PC-9 (cell line): ENCODE measurements around the gene SERPINA12. TPM values are rescaled to one million over a fixed set of nuclear protein-coding genes. Genes with fewer than 3 reads are reported as not detected.

Experiments used
- BruUV-seq: library from RNA; stranded (reverse); fragments of 400-500 nt; replicated peaks from 2 replicates; lab custom pipeline; 2021; lab: Mats Ljungman, UMichigan
- CTCF ChIA-PET: fragments of 300-600 bp; sonication (Branson Sonifier 250); formaldehyde crosslinking; loops from one replicate; lab custom pipeline; 2022; ENCODE audit warnings: antibody characterized with exemption; lab: Charles Lee
- POLR2A ChIA-PET: fragments of 300-600 bp; sonication (Branson Sonifier 250); formaldehyde crosslinking; loops from one replicate; lab custom pipeline; 2022; ENCODE audit warnings: antibody characterized with exemption; ENCODE audit not compliant: unreplicated experiment; lab: Charles Lee
- DNase-seq, 2 experiments: peaks; one replicate each; pipeline versions ENCODE4 v3.0.0 to v3.0.0-alpha.2; 2015 to 2022; ENCODE audit warnings: mixed read lengths in 1 of 2
- H2AFZ ChIP-seq: fragments of 200-600 bp; sonication (generic); 2 replicates; pipeline ENCODE4 v1.8.1; 2017; ENCODE audit warnings: antibody characterized with exemption
- H3F3A ChIP-seq: fragments of 200-600 bp; sonication (generic); 2 replicates; pipeline ENCODE4 v1.8.1; 2017; ENCODE audit warnings: antibody characterized with exemption, mild to moderate bottlenecking, low read depth; ENCODE audit not compliant: insufficient read depth
- H3K27ac ChIP-seq: fragments of 200-600 bp; sonication (generic); 2 replicates; pipeline ENCODE4 v1.6.1; 2016; ENCODE audit warnings: mixed run types
- H3K27me3 ChIP-seq: fragments of 200-600 bp; sonication (generic); 2 replicates; pipeline ENCODE4 v1.6.1; 2016; ENCODE audit warnings: low read depth, mixed run types; ENCODE audit not compliant: insufficient read depth
- H3K36me3 ChIP-seq: fragments of 200-600 bp; sonication (generic); 2 replicates; pipeline ENCODE4 v1.6.1; 2016; ENCODE audit warnings: low read depth, mixed run types
- H3K4me1 ChIP-seq: fragments of 200-600 bp; sonication (generic); replicated peaks from 2 replicates; pipeline ENCODE4 v1.6.1; 2016; ENCODE audit warnings: mixed run types; ENCODE audit not compliant: insufficient read depth
- H3K4me2 ChIP-seq: fragments of 200-600 bp; sonication (generic); 2 replicates; pipeline ENCODE4 v1.6.1; 2017; ENCODE audit warnings: mixed run types
- H3K4me3 ChIP-seq: fragments of 200-600 bp; sonication (generic); 2 replicates; pipeline ENCODE4 v1.6.1; 2016; ENCODE audit warnings: mixed run types
- H3K79me2 ChIP-seq: fragments of 200-600 bp; sonication (generic); 2 replicates; pipeline ENCODE4 v1.6.1; 2017; ENCODE audit warnings: low read depth, mixed run types
- H3K9me2 ChIP-seq: fragments of 200-600 bp; sonication (generic); 2 replicates; pipeline ENCODE4 v1.8.1; 2017; ENCODE audit warnings: mild to moderate bottlenecking; ENCODE audit not compliant: insufficient read depth
- H3K9me3 ChIP-seq: fragments of 200-600 bp; sonication (generic); 2 replicates; pipeline ENCODE4 v1.8.1; 2016; ENCODE audit warnings: low read depth; ENCODE audit not compliant: insufficient read depth
- H4K20me1 ChIP-seq: fragments of 200-600 bp; sonication (generic); 2 replicates; pipeline ENCODE4 v1.8.1; 2017; ENCODE audit not compliant: insufficient read depth
- CTCF ChIP-seq: fragments of 200-600 bp; sonication (generic); conservative IDR thresholded peaks from 2 replicates; pipeline ENCODE4 v1.6.1; 2017; ENCODE audit warnings: mixed run types, antibody characterized with exemption, mild to moderate bottlenecking, moderate library complexity
- EZH2 ChIP-seq: fragments of 200-600 bp; sonication (generic); IDR thresholded peaks from 2 replicates; pipeline ENCODE4 v1.8.0; 2017; ENCODE audit warnings: antibody characterized with exemption, low read depth
- intact Hi-C: fragments of 100-400 bp; cut with micrococcal nuclease; formaldehyde crosslinking; loops from one replicate; pipeline ENCODE4 v1.10.0; 2022; ENCODE audit not compliant: unreplicated experiment
- total RNA-seq: library from RNA; stranded (reverse); gene quantifications from 2 replicates; pipeline ENCODE4 v1.2.3, GENCODE V29; 2021

Gene SERPINA12
- total RNA-seq, 1 experiment from 2014 or later, result not detected

GRCh38 chr14:94449930-94450329 lies 59.3 kb downstream of the SERPINA12 start:
- no peak overlapping the region for H3K4me2 ChIP-seq
- BruUV-seq, result no TSS peak
- CTCF ChIA-PET, result no interaction called here

GRCh38 chr14:94448071-94448808 lies 61.0 kb downstream of the SERPINA12 start:
- ChIA-PET CTCF (no interaction called here), POLR2A (no interaction called here)
- H3K27me3 ChIP-seq, result no peaks in the 10 kb centered on the region
- no peaks in the 10 kb centered on the region for H3K9me3 ChIP-seq
- H3F3A ChIP-seq, result no peaks in the 10 kb centered on the region
- BruUV-seq, result no TSS peak
- H3K4me1 ChIP-seq, result no peaks in the 10 kb centered on the region
- no peak for TF ChIP-seq CTCF
- no peak for TF ChIP-seq EZH2
- no peak for DNase-seq
- no peak overlapping the region for H2AFZ ChIP-seq
- H3K36me3 ChIP-seq, result no peaks in the 10 kb centered on the region
- H3K4me3 ChIP-seq, result no peak overlapping the region
- no peak overlapping the region for H3K4me2 ChIP-seq
- H3K79me2 ChIP-seq, result no peaks in the 10 kb centered on the region
- H3K27ac ChIP-seq, result no peak overlapping the region
- H4K20me1 ChIP-seq, result no peaks in the 10 kb centered on the region
- no peaks in the 10 kb centered on the region for H3K9me2 ChIP-seq
- intact Hi-C loops, result no loop called here

More at GRCh38 chr14:94449930-94450329, 59.3 kb downstream of the SERPINA12 start:
- no peaks in the 10 kb centered on the region for H4K20me1 ChIP-seq
- H3K4me1 ChIP-seq, result no peaks in the 10 kb centered on the region
- H3K4me3 ChIP-seq, result no peak overlapping the region
- POLR2A ChIA-PET, result no interaction called here
- no peak for TF ChIP-seq EZH2
- TF ChIP-seq CTCF, result no peak
- no peaks in the 10 kb centered on the region for H3K9me3 ChIP-seq
- H3K36me3 ChIP-seq, result no peaks in the 10 kb centered on the region
- H3K9me2 ChIP-seq, result no peaks in the 10 kb centered on the region
- no peak overlapping the region for H2AFZ ChIP-seq
- H3K79me2 ChIP-seq, result no peaks in the 10 kb centered on the region
- intact Hi-C loops, result no loop called here
- DNase-seq, result no peak
- H3K27ac ChIP-seq, result no peak overlapping the region
- no peaks in the 10 kb centered on the region for H3F3A ChIP-seq
- no peaks in the 10 kb centered on the region for H3K27me3 ChIP-seq

GRCh38 chr14:94447206-94447605 lies 62.1 kb downstream of the SERPINA12 start:
- CTCF ChIA-PET, result no interaction called here
- H3K4me2 ChIP-seq, result no peak overlapping the region

More at GRCh38 chr14:94447206-94447605, 62.1 kb downstream of the SERPINA12 start:
- intact Hi-C loops, result no loop called here
- no peaks in the 10 kb centered on the region for H3F3A ChIP-seq
- no peaks in the 10 kb centered on the region for H3K4me1 ChIP-seq
- no peaks in the 10 kb centered on the region for H3K79me2 ChIP-seq
- no peaks in the 10 kb centered on the region for H4K20me1 ChIP-seq
- BruUV-seq, result no TSS peak
- POLR2A ChIA-PET, result no interaction called here
- H3K27me3 ChIP-seq, result no peaks in the 10 kb centered on the region
- no peak overlapping the region for H3K4me3 ChIP-seq
- H3K9me3 ChIP-seq, result no peaks in the 10 kb centered on the region
- no peaks in the 10 kb centered on the region for H3K9me2 ChIP-seq
- no peak for TF ChIP-seq EZH2
- no peak for TF ChIP-seq CTCF
- DNase-seq, result no peak
- no peaks in the 10 kb centered on the region for H3K36me3 ChIP-seq
- no peak overlapping the region for H2AFZ ChIP-seq
- H3K27ac ChIP-seq, result no peak overlapping the region
